Measurements from ENCODE around the gene PNMT.

The PNMT gene

DNA sequence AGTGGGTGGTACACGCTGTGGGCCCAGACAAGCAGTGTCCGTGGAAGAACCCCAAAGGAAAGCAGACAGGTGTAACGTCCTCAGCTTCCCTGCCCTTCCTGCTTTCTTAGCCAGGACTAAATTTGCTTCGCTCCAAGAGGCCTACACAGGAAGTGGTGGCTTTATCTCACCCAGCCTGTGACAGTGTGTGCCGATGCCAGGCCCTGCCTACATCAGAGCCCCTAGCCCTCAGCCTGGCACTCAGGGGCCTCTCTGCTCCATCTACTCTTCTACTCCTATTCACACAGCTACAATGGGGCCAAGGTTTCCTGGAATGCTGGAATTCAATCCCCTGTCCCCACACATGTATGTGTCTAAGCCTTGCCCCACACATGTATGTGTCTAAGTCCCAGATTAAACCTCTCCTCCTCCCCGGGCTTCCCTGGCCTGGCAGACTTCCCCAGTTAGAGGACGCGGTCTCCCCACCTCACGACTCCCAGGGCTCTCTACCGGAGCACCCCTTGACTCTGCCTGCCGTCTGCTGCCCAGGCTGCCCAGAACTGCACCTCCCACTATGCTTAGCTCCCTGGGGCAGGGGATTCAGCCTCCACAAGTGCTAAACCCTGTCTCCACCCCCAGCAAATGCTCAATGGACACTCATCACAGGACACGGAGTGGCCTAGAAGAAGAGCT is 11.4 kb downstream of the PNMT start:
- no peaks in the 10 kb centered on the region for H3K27me3 ChIP-seq (ENCODE audit: insufficient read depth, low read length)
- H3K36me3 ChIP-seq (ENCODE audit: insufficient read depth, low read length), result no peaks in the 10 kb centered on the region
- no peaks in the 10 kb centered on the region for H3K79me2 ChIP-seq (ENCODE audit: control insufficient read depth, insufficient read depth, low read length, unreplicated experiment)
- no peak overlapping the region for H3K4me3 ChIP-seq (ENCODE audit: low read depth, low read length)
- no peaks in the 10 kb centered on the region for H3K4me1 ChIP-seq (ENCODE audit: control insufficient read depth, insufficient read depth, low read length, unreplicated experiment)
- no peak overlapping the region for H2AFZ ChIP-seq (ENCODE audit: low read length, unreplicated experiment)
- no peak overlapping the region for H3K27ac ChIP-seq (ENCODE audit: low read depth, low read length)

DNA sequence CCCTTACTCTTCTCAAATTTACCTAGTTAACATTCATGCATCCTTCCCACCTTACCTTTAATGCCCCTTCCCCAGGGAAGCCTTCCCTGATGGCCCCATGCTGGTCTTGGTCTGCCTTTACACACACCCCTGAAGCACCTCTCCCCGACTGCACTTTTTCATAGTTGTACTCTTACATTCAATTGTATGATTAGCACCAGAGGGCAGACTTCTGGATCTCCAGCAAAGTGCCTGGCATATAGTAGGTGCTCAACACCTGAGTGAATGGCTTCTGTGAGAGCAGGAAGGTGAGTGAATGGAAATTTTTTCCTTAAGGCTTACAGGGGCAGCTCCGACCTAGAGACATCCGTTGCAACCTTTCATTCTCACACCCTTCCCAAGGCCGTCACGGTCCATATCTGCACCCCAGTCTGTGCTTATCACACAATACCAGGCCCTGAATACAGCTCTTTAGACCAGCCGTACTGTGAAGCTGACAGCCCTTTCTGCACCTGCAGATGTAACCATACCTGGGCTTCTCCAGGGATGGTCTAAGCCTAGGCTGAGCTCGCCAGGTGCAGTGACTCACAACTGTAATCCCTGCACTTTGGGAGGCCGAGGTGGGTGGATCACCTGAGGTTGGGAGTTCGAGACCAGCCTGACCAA is 15.2 kb downstream of the PNMT start:
- H3K27ac ChIP-seq (ENCODE audit: low read depth, low read length), result no peak overlapping the region
- H3K27me3 ChIP-seq (ENCODE audit: insufficient read depth, low read length), result no peaks in the 10 kb centered on the region
- no peak overlapping the region for H3K4me3 ChIP-seq (ENCODE audit: low read depth, low read length)
- no peaks in the 10 kb centered on the region for H3K36me3 ChIP-seq (ENCODE audit: insufficient read depth, low read length)
- H2AFZ ChIP-seq (ENCODE audit: low read length, unreplicated experiment), result no peak overlapping the region
- H3K79me2 ChIP-seq (ENCODE audit: control insufficient read depth, insufficient read depth, low read length, unreplicated experiment), result no peaks in the 10 kb centered on the region
- H3K4me1 ChIP-seq (ENCODE audit: control insufficient read depth, insufficient read depth, low read length, unreplicated experiment), result peaks cover 4% of the 10 kb centered on the region

DNA sequence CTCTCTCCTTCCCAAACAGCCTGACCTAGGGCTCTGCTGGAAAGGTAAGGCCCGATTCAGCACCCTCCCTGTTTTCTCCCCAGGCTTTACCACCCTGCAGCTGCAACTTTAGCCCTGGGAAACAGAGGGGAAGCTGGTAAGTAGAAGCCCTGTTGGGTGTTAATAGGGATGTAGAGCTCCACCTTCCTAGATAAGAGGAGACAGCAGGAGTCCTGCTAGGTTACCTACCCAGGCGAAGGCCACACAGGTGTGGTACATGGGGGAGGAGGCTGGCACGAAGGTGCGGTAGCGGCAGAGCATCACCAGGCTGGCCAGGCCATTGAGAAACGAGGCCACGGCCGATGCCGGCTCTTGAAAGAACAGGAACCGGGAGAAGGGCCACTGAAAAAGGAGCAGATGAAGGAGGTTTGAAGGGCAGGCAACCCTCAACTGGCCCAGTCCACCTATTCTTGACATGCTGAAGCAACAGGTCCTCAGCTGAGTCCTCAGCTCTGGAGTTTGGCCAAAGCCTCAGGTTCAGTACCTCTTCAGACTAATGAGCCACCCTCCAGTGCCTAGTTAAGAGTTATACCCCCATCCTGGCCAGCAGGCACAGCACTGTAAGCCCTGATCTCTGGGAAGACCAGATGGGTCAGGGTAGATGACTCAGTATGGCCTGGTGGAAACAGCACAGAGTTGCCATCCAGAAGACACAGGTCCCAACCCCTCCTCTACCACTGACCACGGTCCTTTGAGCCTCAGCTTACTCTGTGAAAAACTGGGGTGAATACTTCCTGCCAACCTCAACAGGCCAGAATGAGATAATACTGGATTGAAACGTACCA is 16.3 kb downstream of the PNMT start:
- H2AFZ ChIP-seq (ENCODE audit: low read length, unreplicated experiment), result no peak overlapping the region

GRCh38 chr17:39687101-39687545 is 18.9 kb downstream of the PNMT start:
- Histone ChIP-seq H3K4me3 (ENCODE audit: low read depth, low read length) (peak overlapping the region; percentile 89), H3K4me1 (ENCODE audit: control insufficient read depth, insufficient read depth, low read length, unreplicated experiment) (peaks cover 13% of the 10 kb centered on the region), H3K27ac (ENCODE audit: low read depth, low read length) (no peak overlapping the region), H3K27me3 (ENCODE audit: insufficient read depth, low read length) (no peaks in the 10 kb centered on the region), H3K79me2 (ENCODE audit: control insufficient read depth, insufficient read depth, low read length, unreplicated experiment) (no peaks in the 10 kb centered on the region), H3K36me3 (ENCODE audit: insufficient read depth, low read length) (no peaks in the 10 kb centered on the region), H2AFZ (ENCODE audit: low read length, unreplicated experiment) (peak overlapping the region; percentile 97)

More for the DNA sequence above, 16.3 kb downstream of the PNMT start:
- Histone ChIP-seq H3K36me3 (ENCODE audit: insufficient read depth, low read length) (no peaks in the 10 kb centered on the region), H3K27me3 (ENCODE audit: insufficient read depth, low read length) (no peaks in the 10 kb centered on the region), H3K27ac (ENCODE audit: low read depth, low read length) (no peak overlapping the region), H3K4me3 (ENCODE audit: low read depth, low read length) (no peak overlapping the region), H3K79me2 (ENCODE audit: control insufficient read depth, insufficient read depth, low read length, unreplicated experiment) (no peaks in the 10 kb centered on the region), H3K4me1 (ENCODE audit: control insufficient read depth, insufficient read depth, low read length, unreplicated experiment) (peaks cover 13% of the 10 kb centered on the region)

DNA sequence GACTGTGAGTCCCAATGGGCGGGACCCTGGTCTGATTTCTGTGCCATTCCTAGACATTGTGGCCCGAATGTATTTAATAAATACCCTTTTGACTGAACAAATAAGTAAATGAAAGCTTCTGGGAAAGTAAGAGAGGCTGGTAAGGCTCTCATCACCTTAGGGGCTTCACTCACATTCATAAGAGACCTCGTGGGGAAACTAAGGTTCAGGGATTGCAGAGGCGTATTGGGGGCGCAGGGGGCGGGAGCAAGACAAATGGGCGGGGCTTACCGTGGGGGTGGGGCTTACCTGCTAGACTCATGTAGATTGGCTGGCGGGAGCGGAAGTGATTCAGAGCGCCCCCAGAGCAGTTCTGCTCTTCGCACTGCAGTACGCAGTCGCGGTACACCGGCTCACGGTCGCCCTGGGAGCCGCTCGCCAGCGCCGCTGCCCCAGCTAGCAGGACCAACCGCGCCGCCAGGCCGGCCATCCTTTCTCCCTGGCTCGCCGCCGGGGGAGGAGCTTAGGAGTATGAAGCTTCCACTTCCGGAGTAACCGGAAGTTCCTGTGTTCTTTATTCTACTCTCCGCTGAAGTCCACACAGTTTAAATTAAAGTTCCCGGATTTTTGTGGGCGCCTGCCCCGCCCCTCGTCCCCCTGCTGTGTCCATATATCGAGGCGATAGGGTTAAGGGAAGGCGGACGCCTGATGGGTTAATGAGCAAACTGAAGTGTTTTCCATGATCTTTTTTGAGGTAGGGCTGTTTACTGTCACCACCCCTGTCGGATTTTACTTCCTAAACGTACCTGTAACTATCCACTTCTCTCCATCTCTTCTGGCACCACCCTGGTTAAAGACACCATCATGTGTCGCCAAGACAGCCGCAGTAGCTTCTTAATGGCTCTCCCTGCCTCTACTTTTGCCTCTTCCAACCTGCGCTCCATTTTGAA is 19.6 kb downstream of the PNMT start, which contains the start of gene PGAP3:
TSS of gene PGAP3 (minus strand) at position 512 of the 929 bp plus-strand sequence. CDS start at position 469, 43 bp downstream.
- Histone ChIP-seq H3K36me3 (ENCODE audit: insufficient read depth, low read length) (no peaks in the 10 kb centered on the region), H3K79me2 (ENCODE audit: control insufficient read depth, insufficient read depth, low read length, unreplicated experiment) (no peaks in the 10 kb centered on the region), H3K4me3 (ENCODE audit: low read depth, low read length) (peak within 1 kb of the TSS; percentile 89), H3K4me1 (ENCODE audit: control insufficient read depth, insufficient read depth, low read length, unreplicated experiment) (peaks cover 13% of the 10 kb centered on the region), H3K27ac (ENCODE audit: low read depth, low read length) (peak within 1 kb of the TSS; percentile 75), H3K27me3 (ENCODE audit: insufficient read depth, low read length) (no peaks in the 10 kb centered on the region), H2AFZ (ENCODE audit: low read length, unreplicated experiment) (peak within 1 kb of the TSS; percentile 97)

- Histone ChIP-seq H3K27ac (ENCODE audit: low read depth, low read length) (peak overlapping the region; percentile 75), H3K4me1 (ENCODE audit: control insufficient read depth, insufficient read depth, low read length, unreplicated experiment) (peaks cover 13% of the 10 kb centered on the region), H3K27me3 (ENCODE audit: insufficient read depth, low read length) (no peaks in the 10 kb centered on the region), H2AFZ (ENCODE audit: low read length, unreplicated experiment) (peak overlapping the region; percentile 97), H3K4me3 (ENCODE audit: low read depth, low read length) (peak overlapping the region; percentile 89), H3K36me3 (ENCODE audit: insufficient read depth, low read length) (no peaks in the 10 kb centered on the region), H3K79me2 (ENCODE audit: control insufficient read depth, insufficient read depth, low read length, unreplicated experiment) (no peaks in the 10 kb centered on the region)
Measured at GRCh38 chr17:39688475-39688835, 20.2 kb downstream of the PNMT start.

DNA sequence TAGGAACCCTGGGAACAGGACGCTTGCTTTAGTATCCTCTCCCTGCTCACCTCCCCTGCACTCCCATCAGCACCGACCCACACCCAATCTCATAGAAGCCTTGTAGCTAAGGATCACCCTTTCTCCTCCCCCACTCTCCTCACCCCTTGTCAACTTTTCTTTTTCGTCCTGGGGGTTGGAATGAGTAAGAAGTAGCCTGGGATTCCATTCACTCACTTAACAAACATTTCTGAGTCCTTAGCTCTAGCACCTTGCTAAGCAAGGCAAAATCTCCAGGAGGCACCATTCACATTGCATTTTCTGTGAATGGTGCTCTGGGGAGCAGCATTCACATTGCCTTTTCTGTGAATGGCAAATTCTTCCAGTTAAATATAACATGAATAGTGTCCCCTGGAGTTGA is 20.7 kb downstream of the PNMT start:
- no peaks in the 10 kb centered on the region for H3K36me3 ChIP-seq (ENCODE audit: insufficient read depth, low read length)
- peak overlapping the region; percentile 97 for H2AFZ ChIP-seq (ENCODE audit: low read length, unreplicated experiment)
- peaks cover 13% of the 10 kb centered on the region for H3K4me1 ChIP-seq (ENCODE audit: control insufficient read depth, insufficient read depth, low read length, unreplicated experiment)
- no peaks in the 10 kb centered on the region for H3K27me3 ChIP-seq (ENCODE audit: insufficient read depth, low read length)
- no peak overlapping the region for H3K27ac ChIP-seq (ENCODE audit: low read depth, low read length)
- peak overlapping the region; percentile 89 for H3K4me3 ChIP-seq (ENCODE audit: low read depth, low read length)
- no peaks in the 10 kb centered on the region for H3K79me2 ChIP-seq (ENCODE audit: control insufficient read depth, insufficient read depth, low read length, unreplicated experiment)

DNA sequence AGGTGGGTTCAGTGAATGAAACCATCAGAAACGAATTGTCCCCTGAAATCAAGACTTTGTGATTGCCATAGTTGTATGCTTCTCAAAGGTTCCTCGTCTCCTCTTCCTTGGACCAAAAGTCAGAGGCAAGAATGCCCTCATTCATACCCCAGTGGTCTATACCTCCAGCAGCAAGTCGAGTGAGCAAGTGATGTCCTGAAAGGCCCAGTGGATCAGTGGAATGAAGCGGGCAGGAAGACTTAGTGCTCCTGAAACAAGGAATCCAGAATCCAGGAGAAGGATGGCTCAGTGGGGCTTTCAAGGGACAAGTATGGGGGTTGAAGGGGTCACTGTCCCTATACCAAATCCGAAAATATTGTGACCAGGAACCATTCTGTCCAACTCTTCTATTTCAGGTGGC is 26.3 kb downstream of the PNMT start:
- H3K4me1 ChIP-seq (ENCODE audit: control insufficient read depth, insufficient read depth, low read length, unreplicated experiment), result no peaks in the 10 kb centered on the region

DNA sequence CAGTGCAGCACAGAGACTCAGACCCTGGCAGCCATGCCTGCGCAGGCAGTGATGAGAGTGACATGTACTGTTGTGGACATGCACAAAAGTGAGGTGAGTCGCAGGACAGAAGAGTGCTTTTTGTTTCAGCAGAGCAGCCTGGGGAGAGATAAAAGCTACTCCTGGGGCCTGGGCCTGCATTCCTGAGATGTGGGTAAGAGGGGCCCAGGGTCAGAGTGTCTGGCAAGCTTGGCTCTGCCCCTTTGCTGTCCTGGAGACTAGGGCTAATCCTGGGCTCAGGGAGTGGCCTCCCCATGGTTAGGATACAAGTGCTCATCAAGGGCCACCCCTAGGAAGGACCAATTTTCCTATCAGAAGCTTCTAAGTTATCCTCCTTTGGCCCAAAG is 26.8 kb downstream of the PNMT start:
- Histone ChIP-seq H2AFZ (ENCODE audit: low read length, unreplicated experiment) (no peak overlapping the region), H3K79me2 (ENCODE audit: control insufficient read depth, insufficient read depth, low read length, unreplicated experiment) (peaks cover 3% of the 10 kb centered on the region), H3K27me3 (ENCODE audit: insufficient read depth, low read length) (no peaks in the 10 kb centered on the region), H3K4me3 (ENCODE audit: low read depth, low read length) (no peak overlapping the region), H3K27ac (ENCODE audit: low read depth, low read length) (no peak overlapping the region), H3K36me3 (ENCODE audit: insufficient read depth, low read length) (no peaks in the 10 kb centered on the region), H3K4me1 (ENCODE audit: control insufficient read depth, insufficient read depth, low read length, unreplicated experiment) (no peaks in the 10 kb centered on the region)

More for the DNA sequence above, 26.3 kb downstream of the PNMT start:
- Histone ChIP-seq H3K36me3 (ENCODE audit: insufficient read depth, low read length) (no peaks in the 10 kb centered on the region), H3K4me3 (ENCODE audit: low read depth, low read length) (no peak overlapping the region), H3K27me3 (ENCODE audit: insufficient read depth, low read length) (no peaks in the 10 kb centered on the region), H2AFZ (ENCODE audit: low read length, unreplicated experiment) (no peak overlapping the region), H3K27ac (ENCODE audit: low read depth, low read length) (no peak overlapping the region), H3K79me2 (ENCODE audit: control insufficient read depth, insufficient read depth, low read length, unreplicated experiment) (no peaks in the 10 kb centered on the region)

DNA sequence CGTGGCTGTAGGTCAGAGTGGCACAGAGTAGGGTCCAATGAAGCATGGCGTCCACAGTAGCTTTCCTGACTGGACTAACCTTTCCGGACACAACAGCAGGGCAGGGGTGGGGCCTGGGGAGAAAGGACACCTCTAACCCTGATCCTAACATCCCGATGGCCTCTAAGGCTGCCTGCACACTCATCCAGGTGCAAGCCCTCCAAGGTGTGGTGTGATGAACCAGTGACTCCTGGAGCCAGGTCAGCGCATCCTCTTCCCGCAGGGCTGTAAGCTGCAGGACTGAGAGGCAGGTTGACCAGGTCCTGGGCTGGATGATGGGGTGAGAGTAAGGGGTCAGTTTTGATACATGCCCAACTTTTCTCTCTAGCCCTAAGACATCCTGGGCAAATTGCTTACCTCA is 28.5 kb downstream of the PNMT start:
- Histone ChIP-seq H3K36me3 (ENCODE audit: insufficient read depth, low read length) (no peaks in the 10 kb centered on the region), H3K4me1 (ENCODE audit: control insufficient read depth, insufficient read depth, low read length, unreplicated experiment) (peaks cover 3% of the 10 kb centered on the region), H3K27me3 (ENCODE audit: insufficient read depth, low read length) (no peaks in the 10 kb centered on the region), H3K79me2 (ENCODE audit: control insufficient read depth, insufficient read depth, low read length, unreplicated experiment) (peaks cover 17% of the 10 kb centered on the region), H3K27ac (ENCODE audit: low read depth, low read length) (no peak overlapping the region), H2AFZ (ENCODE audit: low read length, unreplicated experiment) (no peak overlapping the region), H3K4me3 (ENCODE audit: low read depth, low read length) (no peak overlapping the region)
